CD14-positive monocyte (primary cell): ENCODE measurements around the gene ATRN. TPM values are rescaled to one million over a fixed set of nuclear protein-coding genes. Genes with fewer than 3 reads are reported as not detected.
A peak's percentile ranks its signal among the peaks of the same experiment; 100 is the strongest.

Source experiments
- DNase-seq, 3 donors: peaks; one replicate each; pipeline ENCODE4 v3.0.0-alpha.2; 2011 to 2022
- H2AFZ ChIP-seq: 2 replicates; pipeline ENCODE4 v1.6.0; 2012; ENCODE audit warnings: mild to moderate bottlenecking, low read depth, low read length, inconsistent platforms; ENCODE audit not compliant: insufficient read depth, poor library complexity, severe bottlenecking
- H3K27ac ChIP-seq, 2 donors: 1 replicate in 1 of 2; 2 replicates in 1 of 2; pipeline ENCODE4 v1.5.1; 2012 to 2013; ENCODE audit warnings: low read length in 2 of 2, control low read depth in 1 of 2, inconsistent platforms in 1 of 2, low read depth in 1 of 2, mild to moderate bottlenecking in 1 of 2
- H3K27me3 ChIP-seq, 2 donors: one replicate each; pipeline versions ENCODE4 v1.6.0 to v1.6.1; 2011 to 2013; ENCODE audit warnings: low read length in 2 of 2; ENCODE audit not compliant: control insufficient read depth in 2 of 2, insufficient read depth in 2 of 2
- H3K36me3 ChIP-seq, 2 donors: replicated peaks in 1 of 2; 1 replicate in 1 of 2; 2 replicates in 1 of 2; pipeline versions ENCODE4 v1.5.1 to v1.6.1; 2012 to 2013; ENCODE audit warnings: low read length in 2 of 2, control low read depth in 1 of 2, inconsistent platforms in 1 of 2, mild to moderate bottlenecking in 1 of 2; ENCODE audit not compliant: insufficient read depth in 2 of 2, control insufficient read depth in 1 of 2
- H3K4me1 ChIP-seq, 2 donors: 1 replicate in 1 of 2; 2 replicates in 1 of 2; pipeline versions ENCODE4 v1.5.1 to v1.6.1; 2012 to 2013; ENCODE audit warnings: low read length in 2 of 2, control low read depth in 1 of 2, inconsistent platforms in 1 of 2, mild to moderate bottlenecking in 1 of 2, moderate library complexity in 1 of 2; ENCODE audit not compliant: insufficient read depth in 2 of 2, control insufficient read depth in 1 of 2
- H3K4me2 ChIP-seq: replicated peaks from 2 replicates; pipeline ENCODE3; 2012; ENCODE audit warnings: low read length, moderate library complexity, mild to moderate bottlenecking; ENCODE audit not compliant: poor library complexity, severe bottlenecking; ENCODE audit errors: extremely low read depth
- H3K4me3 ChIP-seq, 3 experiments: fragments of 200-600 bp in 1 of 3; sonication (generic) in 1 of 3; replicated peaks in 1 of 3; 1 replicate in 2 of 3; 2 replicates in 1 of 3; pipeline ENCODE4 v1.5.1; 2011 to 2013; ENCODE audit warnings: low read length in 3 of 3, mild to moderate bottlenecking in 3 of 3, control low read depth in 2 of 3, low read depth in 2 of 3, inconsistent platforms in 1 of 3, moderate library complexity in 1 of 3
- H3K79me2 ChIP-seq: 2 replicates; pipeline ENCODE4 v1.6.0; 2012; ENCODE audit warnings: mild to moderate bottlenecking, control low read depth, inconsistent platforms, low read length, moderate library complexity; ENCODE audit not compliant: insufficient read depth
- H3K9ac ChIP-seq: 2 replicates; pipeline ENCODE4 v1.6.0; 2017; ENCODE audit warnings: low read length, mild to moderate bottlenecking; ENCODE audit not compliant: insufficient read depth, poor library complexity, severe bottlenecking
- H3K9me3 ChIP-seq, 2 donors: replicated peaks in 1 of 2; 1 replicate in 1 of 2; 2 replicates in 1 of 2; pipeline versions ENCODE4 v1.5.1 to v1.6.1; 2012 to 2013; ENCODE audit warnings: low read length in 2 of 2, control low read depth in 1 of 2; ENCODE audit not compliant: control insufficient read depth in 1 of 2, insufficient read depth in 1 of 2
- H4K20me1 ChIP-seq: 2 replicates; pipeline ENCODE4 v1.6.0; 2012; ENCODE audit warnings: mild to moderate bottlenecking, low read length, control low read depth, moderate library complexity; ENCODE audit not compliant: insufficient read depth
- H3K27ac Mint-ChIP-seq, 7 donors: one replicate each; pipeline ENCODE4 v1.8.0; 2020; ENCODE audit warnings: mild to moderate bottlenecking in 7 of 7, mixed read lengths in 7 of 7, moderate library complexity in 6 of 7, inconsistent platforms in 2 of 7
- H3K27me3 Mint-ChIP-seq, 3 donors: one replicate each; pipeline ENCODE4 v1.8.0; 2021 to 2022; ENCODE audit warnings: low read depth in 3 of 3, mild to moderate bottlenecking in 3 of 3, mixed read lengths in 3 of 3, moderate library complexity in 3 of 3, inconsistent platforms in 1 of 3
- H3K36me3 Mint-ChIP-seq, 2 donors: one replicate each; pipeline ENCODE4 v1.8.0; 2020; ENCODE audit warnings: mixed read lengths in 2 of 2, inconsistent platforms in 1 of 2, mild to moderate bottlenecking in 1 of 2
- H3K4me1 Mint-ChIP-seq: one replicate; pipeline ENCODE4 v1.8.0; 2020; ENCODE audit warnings: mild to moderate bottlenecking, mixed read lengths
- H3K4me3 Mint-ChIP-seq, 2 donors: one replicate each; pipeline ENCODE4 v1.8.0; 2020; ENCODE audit warnings: mild to moderate bottlenecking in 2 of 2, mixed read lengths in 2 of 2, moderate library complexity in 1 of 2
- H3K9me3 Mint-ChIP-seq, 7 donors: one replicate each; pipeline ENCODE4 v1.8.0; 2020 to 2022; ENCODE audit warnings: mixed read lengths in 7 of 7, mild to moderate bottlenecking in 6 of 7, moderate library complexity in 6 of 7, inconsistent platforms in 2 of 7
- WGBS: methylation state at CpG from one replicate; pipeline ENCODE4 v1.1.5; 2013; ENCODE audit warnings: missing lambda C conversion rate; ENCODE audit not compliant: insufficient coverage; 5-methylcytosine and 5-hydroxymethylcytosine counted together
- intact Hi-C, 2 donors: fragments of 100-400 bp; cut with micrococcal nuclease; formaldehyde crosslinking; loops; one replicate each; pipeline versions ENCODE4 v1.15.0 to v1.15.1; 2023
- polyA plus RNA-seq, 3 donors: library from polyadenylated mRNA; depleted of rRNA in 1 of 3; unstranded in 2 of 3; stranded (reverse) in 1 of 3; fragments of 300-500 nt in 2 of 3; fragments of >200 nt in 1 of 3; fragmentation: Illumina TruSeq in 2 of 3; gene quantifications; 1 replicate in 2 of 3; 2 replicates in 1 of 3; pipeline ENCODE4 v1.2.3, GENCODE V29; 2012 to 2021
- TF ChIP-seq, protein P1 (sequence below): fragments of 200-600 bp; IDR thresholded peaks from one replicate; pipeline ENCODE4 v1.8.0; 2022; ENCODE audit warnings: antibody characterized with exemption, mild to moderate bottlenecking

The ATRN gene
- polyA plus RNA-seq, 3 donors, result 10.2 to 17.4 (median 11.5) TPM

DNA sequence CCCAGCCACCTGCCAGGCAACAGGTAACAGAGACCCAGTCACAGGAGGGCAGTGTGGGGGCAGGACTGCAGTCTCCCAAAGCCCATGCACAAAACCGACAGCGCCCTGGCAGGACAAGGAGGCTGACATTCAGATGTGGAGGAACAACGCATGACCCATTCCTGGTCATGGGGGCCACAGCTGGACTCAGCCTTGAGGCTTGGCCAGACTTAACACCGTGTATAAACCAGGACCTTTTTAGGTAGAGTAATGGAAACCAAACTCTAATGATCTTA, 184.2 kb downstream of the ATRN start:
- H3K27ac Mint-ChIP-seq, result no peak overlapping the region
- H3K4me1 ChIP-seq, result peaks cover 25 to 28% of the 10 kb centered on the region in 2 donors
- DNase-seq, result no peak
- no peak overlapping the region for H3K4me3 Mint-ChIP-seq
- H3K4me2 ChIP-seq, result no peak overlapping the region
- peaks cover 16% of the 10 kb centered on the region in 2 donors for H3K36me3 Mint-ChIP-seq
- no peak overlapping the region for H3K27ac ChIP-seq
- peaks cover 1 to 9% of the 10 kb centered on the region in 2 donors for H3K27me3 ChIP-seq
- no peaks in the 10 kb centered on the region for H4K20me1 ChIP-seq
- WGBS, result 90% methylated on average over 3 of the region's 4 CpGs
- intact Hi-C loops, result no loop called here
- H3K36me3 ChIP-seq, result peaks cover 4 to 12% of the 10 kb centered on the region in 2 donors
- peaks cover 12 to 24% (median 17%) of the 10 kb centered on the region in 3 donors for H3K27me3 Mint-ChIP-seq
- H3K9me3 ChIP-seq, result peaks cover 0 to 2% of the 10 kb centered on the region in 2 donors
- no peak overlapping the region for H3K9ac ChIP-seq
- no peak overlapping the region for H2AFZ ChIP-seq
- TF ChIP-seq, protein P1, sequence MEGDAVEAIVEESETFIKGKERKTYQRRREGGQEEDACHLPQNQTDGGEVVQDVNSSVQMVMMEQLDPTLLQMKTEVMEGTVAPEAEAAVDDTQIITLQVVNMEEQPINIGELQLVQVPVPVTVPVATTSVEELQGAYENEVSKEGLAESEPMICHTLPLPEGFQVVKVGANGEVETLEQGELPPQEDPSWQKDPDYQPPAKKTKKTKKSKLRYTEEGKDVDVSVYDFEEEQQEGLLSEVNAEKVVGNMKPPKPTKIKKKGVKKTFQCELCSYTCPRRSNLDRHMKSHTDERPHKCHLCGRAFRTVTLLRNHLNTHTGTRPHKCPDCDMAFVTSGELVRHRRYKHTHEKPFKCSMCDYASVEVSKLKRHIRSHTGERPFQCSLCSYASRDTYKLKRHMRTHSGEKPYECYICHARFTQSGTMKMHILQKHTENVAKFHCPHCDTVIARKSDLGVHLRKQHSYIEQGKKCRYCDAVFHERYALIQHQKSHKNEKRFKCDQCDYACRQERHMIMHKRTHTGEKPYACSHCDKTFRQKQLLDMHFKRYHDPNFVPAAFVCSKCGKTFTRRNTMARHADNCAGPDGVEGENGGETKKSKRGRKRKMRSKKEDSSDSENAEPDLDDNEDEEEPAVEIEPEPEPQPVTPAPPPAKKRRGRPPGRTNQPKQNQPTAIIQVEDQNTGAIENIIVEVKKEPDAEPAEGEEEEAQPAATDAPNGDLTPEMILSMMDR, result no peak
- H3K4me3 ChIP-seq, result no peak overlapping the region
- peaks cover 30% of the 10 kb centered on the region for H3K4me1 Mint-ChIP-seq
- H3K9me3 Mint-ChIP-seq, result peaks cover 3 to 9% (median 5%) of the 10 kb centered on the region in 7 donors
- no peaks in the 10 kb centered on the region for H3K79me2 ChIP-seq

DNA sequence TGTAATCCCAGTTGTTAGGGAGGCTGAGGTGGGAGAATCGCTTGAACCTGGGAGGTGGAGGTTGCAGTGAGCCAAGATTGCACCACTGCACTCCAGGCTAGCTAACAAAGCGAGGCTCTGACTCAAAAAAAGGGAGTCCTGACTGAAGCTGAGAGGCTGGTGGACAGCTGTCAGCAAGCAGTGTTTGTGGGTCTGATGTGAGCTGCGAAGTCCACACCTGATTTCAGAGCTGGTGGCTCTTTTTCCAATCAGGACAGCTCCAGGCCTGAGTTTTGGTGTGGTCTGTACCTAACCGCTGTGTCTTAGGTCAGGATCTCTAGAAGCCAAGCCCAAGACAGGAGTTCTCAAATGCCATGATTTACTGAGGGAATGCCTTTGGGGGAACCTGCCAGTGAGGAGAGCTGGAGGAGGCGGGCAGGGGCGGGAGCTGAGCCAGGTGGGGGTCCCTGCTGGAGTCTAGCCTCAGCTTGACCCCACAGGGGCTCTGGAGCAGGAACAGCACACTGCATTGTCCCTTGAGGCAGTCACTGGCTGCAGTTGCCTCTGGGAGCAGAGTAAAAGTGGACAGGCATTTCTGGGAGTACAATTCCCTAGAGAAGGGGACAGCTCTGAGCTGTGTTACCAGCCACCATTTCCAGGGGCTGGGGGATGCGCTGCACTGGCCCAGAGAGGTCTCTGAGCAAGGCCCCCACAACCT, 187.3 kb downstream of the ATRN start:
- H3K4me1 Mint-ChIP-seq, result peaks cover 25% of the 10 kb centered on the region
- no peaks in the 10 kb centered on the region for H3K79me2 ChIP-seq
- H3K9ac ChIP-seq, result no peak overlapping the region
- H3K9me3 ChIP-seq, result peaks cover 0 to 2% of the 10 kb centered on the region in 2 donors
- H3K27me3 ChIP-seq, result peaks cover 21 to 33% of the 10 kb centered on the region in 2 donors
- DNase-seq, result peak in 1 of 3 donors; percentile 0
- H3K27ac Mint-ChIP-seq, result peak overlapping the region in 1 of 7 donors; percentile 74
- intact Hi-C loops, result no loop called here
- H3K4me1 ChIP-seq, result peaks cover 18 to 29% of the 10 kb centered on the region in 2 donors
- H3K27ac ChIP-seq, result no peak overlapping the region
- H4K20me1 ChIP-seq, result no peaks in the 10 kb centered on the region
- WGBS, result 97% methylated on average over 6 of the region's 7 CpGs
- no peak overlapping the region for H3K4me3 ChIP-seq
- TF ChIP-seq, protein P1, result no peak
- peaks cover 37 to 49% (median 46%) of the 10 kb centered on the region in 3 donors for H3K27me3 Mint-ChIP-seq
- peak overlapping the region in 1 of 2 donors; percentile 49 for H3K4me3 Mint-ChIP-seq
- H2AFZ ChIP-seq, result peak overlapping the region; percentile 46
- peaks cover 3 to 5% of the 10 kb centered on the region in 2 donors for H3K36me3 Mint-ChIP-seq
- H3K9me3 Mint-ChIP-seq, result peaks cover 3 to 9% (median 7%) of the 10 kb centered on the region in 7 donors
- H3K36me3 ChIP-seq, result no peaks in the 10 kb centered on the region
- no peak overlapping the region for H3K4me2 ChIP-seq
